Osteocyte (in vitro differentiated cells): ENCODE results near the gene TMEM151B. TPM values are rescaled to one million over a fixed set of nuclear protein-coding genes. Genes with fewer than 3 reads are reported as not detected.

ENCODE experiments used
- DNase-seq: peaks from one replicate; pipeline ENCODE4 v3.0.0; 2021; ENCODE audit warnings: mixed read lengths; ENCODE audit not compliant: unreplicated experiment; ENCODE audit errors: extremely low spot score
- H3K27ac Mint-ChIP-seq: one replicate; pipeline ENCODE4 v1.8.0; 2021; ENCODE audit warnings: mild to moderate bottlenecking, mixed read lengths; ENCODE audit not compliant: unreplicated experiment
- H3K27me3 Mint-ChIP-seq: one replicate; pipeline ENCODE4 v1.8.0; 2021; ENCODE audit warnings: mixed read lengths; ENCODE audit not compliant: unreplicated experiment
- H3K36me3 Mint-ChIP-seq: one replicate; pipeline ENCODE4 v1.8.0; 2021; ENCODE audit warnings: mixed read lengths; ENCODE audit not compliant: unreplicated experiment
- H3K4me1 Mint-ChIP-seq: one replicate; pipeline ENCODE4 v1.8.0; 2021; ENCODE audit warnings: mixed read lengths; ENCODE audit not compliant: unreplicated experiment
- H3K4me3 Mint-ChIP-seq: one replicate; pipeline ENCODE4 v1.8.0; 2021; ENCODE audit warnings: mild to moderate bottlenecking, moderate library complexity, mixed read lengths; ENCODE audit not compliant: unreplicated experiment
- H3K9me3 Mint-ChIP-seq: one replicate; pipeline ENCODE4 v1.8.0; 2021; ENCODE audit warnings: mixed read lengths; ENCODE audit not compliant: unreplicated experiment
- CTCF ChIP-seq: fragments of 200-600 bp; sonication (generic); IDR thresholded peaks from 2 replicates; pipeline ENCODE4 v1.5.0; 2021; ENCODE audit warnings: antibody characterized with exemption, mild to moderate bottlenecking, moderate library complexity
- total RNA-seq: library from RNA; stranded (reverse); gene quantifications from 2 replicates; pipeline ENCODE4 v1.2.1, GENCODE V29; 2021

TMEM151B gene
- total RNA-seq, 1 donor from 2014 or later: not detected

GRCh38 chr6:44284867-44285266 is 14.6 kb downstream of the TMEM151B start:
- Mint-ChIP-seq H3K9me3 (no peaks in the 10 kb centered on the region), H3K36me3 (no peaks in the 10 kb centered on the region), H3K4me1 (no peaks in the 10 kb centered on the region), H3K4me3 (no peak overlapping the region), H3K27ac (no peak overlapping the region), H3K27me3 (peaks cover 60% of the 10 kb centered on the region)
- DNase-seq: no peak
- TF ChIP-seq CTCF: no peak

GRCh38 chr6:44285552-44286284 is 15.5 kb downstream of the TMEM151B start:
- Mint-ChIP-seq H3K27me3 (peaks cover 59% of the 10 kb centered on the region), H3K9me3 (no peaks in the 10 kb centered on the region), H3K27ac (no peak overlapping the region), H3K36me3 (no peaks in the 10 kb centered on the region), H3K4me3 (no peak overlapping the region), H3K4me1 (no peaks in the 10 kb centered on the region)
- no peak for TF ChIP-seq CTCF
- no peak for DNase-seq

- Mint-ChIP-seq H3K4me1 (no peaks in the 10 kb centered on the region), H3K4me3 (no peak overlapping the region), H3K9me3 (no peaks in the 10 kb centered on the region), H3K27me3 (peaks cover 62% of the 10 kb centered on the region), H3K27ac (no peak overlapping the region), H3K36me3 (no peaks in the 10 kb centered on the region)
- no peak for DNase-seq
- TF ChIP-seq CTCF: no peak
These were observed 16.0 kb downstream of the TMEM151B start for GRCh38 chr6:44286285-44286565.

GRCh38 chr6:44286747-44287146 is 16.5 kb downstream of the TMEM151B start:
- Mint-ChIP-seq H3K4me1 (no peaks in the 10 kb centered on the region), H3K36me3 (no peaks in the 10 kb centered on the region), H3K9me3 (no peaks in the 10 kb centered on the region), H3K27me3 (peaks cover 67% of the 10 kb centered on the region), H3K4me3 (no peak overlapping the region), H3K27ac (no peak overlapping the region)
- DNase-seq: no peak
- no peak for TF ChIP-seq CTCF

- no peaks in the 10 kb centered on the region for H3K9me3 Mint-ChIP-seq
- H3K27me3 Mint-ChIP-seq: peaks cover 66% of the 10 kb centered on the region
- no peak overlapping the region for H3K27ac Mint-ChIP-seq
- no peaks in the 10 kb centered on the region for H3K4me1 Mint-ChIP-seq
- H3K4me3 Mint-ChIP-seq: no peak overlapping the region
- no peak for TF ChIP-seq CTCF
- H3K36me3 Mint-ChIP-seq: no peaks in the 10 kb centered on the region
- no peak for DNase-seq
These were observed 19.5 kb downstream of the TMEM151B start for GRCh38 chr6:44289726-44290260.
